ENCODE results near the gene GALM.
"Not testable (repeated sequence)": the region's sequence is repeated elsewhere in the genome, so short reads cannot be mapped to it uniquely, and the experiment has no call there.

GALM gene

DNA sequence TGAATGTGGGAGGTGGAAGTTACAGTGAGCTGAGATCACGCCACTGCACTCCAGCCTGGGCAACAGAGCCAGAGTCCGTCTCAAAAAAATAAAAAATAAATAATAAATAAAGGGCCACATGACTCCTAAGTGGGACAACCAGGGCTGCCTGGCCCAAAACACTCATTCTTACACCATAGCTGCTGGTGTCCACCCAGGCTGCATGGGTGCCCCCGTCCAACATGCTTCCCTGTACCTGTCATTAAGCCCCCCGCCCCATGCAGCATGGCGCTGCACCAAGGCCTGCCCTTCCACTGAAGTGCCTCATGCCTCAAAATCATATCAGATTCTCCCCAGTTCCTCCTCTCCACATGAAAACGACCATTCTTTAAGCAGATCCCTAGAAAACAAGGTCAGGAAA, 10.8 kb downstream of the GALM start:
- Histone ChIP-seq H3K27me3 (ENCODE audit: insufficient read depth, low read depth) (no peaks in the 10 kb centered on the region), H2AFZ (ENCODE audit: low read depth) (no peak overlapping the region), H3K27ac (no peak overlapping the region), H3K36me3 (ENCODE audit: insufficient read depth) (peaks cover 9% of the 10 kb centered on the region; the same call in 1 of the 2 replicates), H4K20me1 (ENCODE audit: insufficient read depth) (no peaks in the 10 kb centered on the region), H3K9ac (no peak overlapping the region), H3K4me2 (no peak overlapping the region), H3K4me3 (IDR thresholded peaks at IDR 0.05; ENCODE audit: insufficient read depth, low read depth, low read length) (no peak overlapping the region), H3K79me2 (ENCODE audit: insufficient read depth, low read depth) (peaks cover 19% of the 10 kb centered on the region; the same call in 1 of the 2 replicates), H3K4me1 (ENCODE audit: low read depth, poor library complexity, severe bottlenecking) (peaks cover 25% of the 10 kb centered on the region)
- TF ChIP-seq, protein P1, sequence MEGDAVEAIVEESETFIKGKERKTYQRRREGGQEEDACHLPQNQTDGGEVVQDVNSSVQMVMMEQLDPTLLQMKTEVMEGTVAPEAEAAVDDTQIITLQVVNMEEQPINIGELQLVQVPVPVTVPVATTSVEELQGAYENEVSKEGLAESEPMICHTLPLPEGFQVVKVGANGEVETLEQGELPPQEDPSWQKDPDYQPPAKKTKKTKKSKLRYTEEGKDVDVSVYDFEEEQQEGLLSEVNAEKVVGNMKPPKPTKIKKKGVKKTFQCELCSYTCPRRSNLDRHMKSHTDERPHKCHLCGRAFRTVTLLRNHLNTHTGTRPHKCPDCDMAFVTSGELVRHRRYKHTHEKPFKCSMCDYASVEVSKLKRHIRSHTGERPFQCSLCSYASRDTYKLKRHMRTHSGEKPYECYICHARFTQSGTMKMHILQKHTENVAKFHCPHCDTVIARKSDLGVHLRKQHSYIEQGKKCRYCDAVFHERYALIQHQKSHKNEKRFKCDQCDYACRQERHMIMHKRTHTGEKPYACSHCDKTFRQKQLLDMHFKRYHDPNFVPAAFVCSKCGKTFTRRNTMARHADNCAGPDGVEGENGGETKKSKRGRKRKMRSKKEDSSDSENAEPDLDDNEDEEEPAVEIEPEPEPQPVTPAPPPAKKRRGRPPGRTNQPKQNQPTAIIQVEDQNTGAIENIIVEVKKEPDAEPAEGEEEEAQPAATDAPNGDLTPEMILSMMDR (conservative IDR thresholded peaks at IDR 0.05; ENCODE audit: low read depth, low read length), result no peak

DNA sequence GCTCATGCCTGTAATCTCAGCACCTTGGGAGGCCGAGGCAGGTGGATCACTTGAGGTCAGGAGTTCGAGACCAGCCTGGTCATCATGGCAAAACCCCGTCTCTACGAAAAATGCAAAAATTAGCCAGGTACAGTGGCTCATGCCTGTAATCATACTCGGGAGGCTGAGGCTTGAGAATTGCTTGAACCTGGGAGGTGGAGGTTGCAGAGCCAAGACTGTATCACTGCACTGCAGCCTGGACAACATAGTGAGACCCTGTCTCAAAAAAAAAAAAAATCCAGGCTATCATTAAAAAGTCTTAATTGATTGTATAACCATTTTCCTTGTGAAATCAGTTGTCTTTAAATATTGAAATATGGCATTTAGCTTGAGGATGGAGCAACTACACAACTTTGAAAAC, 15.0 kb downstream of the GALM start:
- H3K4me1 ChIP-seq (ENCODE audit: low read depth, poor library complexity, severe bottlenecking), result peaks cover 23% of the 10 kb centered on the region
- not testable (repeated sequence) for H4K20me1 ChIP-seq (ENCODE audit: insufficient read depth); H3K27me3 ChIP-seq (ENCODE audit: insufficient read depth, low read depth); H3K36me3 ChIP-seq (ENCODE audit: insufficient read depth); H3K79me2 ChIP-seq (ENCODE audit: insufficient read depth, low read depth); H3K4me2 ChIP-seq; H3K9ac ChIP-seq; H3K4me3 ChIP-seq (IDR thresholded peaks at IDR 0.05; ENCODE audit: insufficient read depth, low read depth, low read length); H2AFZ ChIP-seq (ENCODE audit: low read depth); H3K27ac ChIP-seq

DNA sequence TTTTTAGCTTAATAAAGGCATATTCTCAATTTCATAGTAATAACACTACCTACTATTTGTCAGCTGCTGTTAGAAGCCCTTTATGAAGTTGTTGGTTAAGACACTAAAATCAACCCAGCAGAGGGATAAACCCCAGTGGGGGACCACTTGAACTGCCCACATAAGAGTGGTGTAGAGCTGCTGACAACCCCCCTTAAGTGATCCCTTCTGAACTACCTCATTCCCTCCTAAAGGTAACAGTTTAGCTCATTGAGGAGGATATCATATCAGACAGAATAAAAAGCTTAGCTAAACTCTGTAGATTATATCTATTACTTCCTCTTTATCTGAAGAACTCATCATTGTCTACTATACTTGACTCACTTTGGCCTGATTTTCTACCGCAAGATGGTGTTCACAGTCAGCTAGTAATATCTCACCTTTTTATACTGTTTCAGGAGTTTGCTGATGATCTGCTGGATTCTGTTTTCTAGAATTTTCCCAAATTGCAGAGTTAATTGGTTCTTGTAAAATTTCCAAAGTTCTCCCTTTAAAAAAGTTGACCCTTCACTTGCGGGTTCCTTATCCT, 16.2 kb downstream of the GALM start:
- H3K79me2 ChIP-seq (ENCODE audit: insufficient read depth, low read depth), result no peaks in the 10 kb centered on the region; the same call in 1 of the 2 replicates
- peaks cover 18% of the 10 kb centered on the region for H3K4me1 ChIP-seq (ENCODE audit: low read depth, poor library complexity, severe bottlenecking)
- no peak overlapping the region for H3K27ac ChIP-seq
- H2AFZ ChIP-seq (ENCODE audit: low read depth), result no peak overlapping the region
- no peak overlapping the region for H3K4me2 ChIP-seq
- no peaks in the 10 kb centered on the region for H4K20me1 ChIP-seq (ENCODE audit: insufficient read depth)
- H3K36me3 ChIP-seq (ENCODE audit: insufficient read depth), result peaks cover 9% of the 10 kb centered on the region; the same call in 1 of the 2 replicates
- H3K27me3 ChIP-seq (ENCODE audit: insufficient read depth, low read depth), result no peaks in the 10 kb centered on the region
- no peak overlapping the region for H3K4me3 ChIP-seq (IDR thresholded peaks at IDR 0.05; ENCODE audit: insufficient read depth, low read depth, low read length)
- TF ChIP-seq, protein P1 (conservative IDR thresholded peaks at IDR 0.05; ENCODE audit: low read depth, low read length), result no peak
- H3K9ac ChIP-seq, result no peak overlapping the region

DNA sequence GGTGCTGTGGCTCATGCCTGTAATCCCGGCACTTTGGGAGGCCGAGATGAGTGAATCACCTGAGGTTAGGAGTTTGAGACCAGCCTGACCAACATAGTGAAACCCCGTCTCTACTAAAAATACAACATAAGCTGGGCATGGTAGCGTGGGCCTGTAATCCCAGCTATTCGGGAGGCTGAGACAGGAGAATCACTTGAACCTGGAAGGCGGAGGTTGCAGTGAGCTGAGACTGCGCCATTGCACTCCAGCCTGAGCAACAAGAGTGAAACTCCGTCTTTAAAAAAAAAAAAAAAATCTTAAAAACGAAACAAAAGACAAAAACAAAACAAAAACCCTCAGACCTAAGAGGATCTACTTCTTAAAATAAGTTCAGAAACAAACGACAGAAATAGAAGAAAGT, 16.7 kb downstream of the GALM start:
- H3K27ac ChIP-seq; H4K20me1 ChIP-seq (ENCODE audit: insufficient read depth); H3K79me2 ChIP-seq (ENCODE audit: insufficient read depth, low read depth); H3K27me3 ChIP-seq (ENCODE audit: insufficient read depth, low read depth); H3K9ac ChIP-seq; H3K4me3 ChIP-seq (IDR thresholded peaks at IDR 0.05; ENCODE audit: insufficient read depth, low read depth, low read length); H3K4me2 ChIP-seq; H3K36me3 ChIP-seq (ENCODE audit: insufficient read depth); H2AFZ ChIP-seq (ENCODE audit: low read depth): not testable (repeated sequence)
- H3K4me1 ChIP-seq (ENCODE audit: low read depth, poor library complexity, severe bottlenecking), result peaks cover 13% of the 10 kb centered on the region

DNA sequence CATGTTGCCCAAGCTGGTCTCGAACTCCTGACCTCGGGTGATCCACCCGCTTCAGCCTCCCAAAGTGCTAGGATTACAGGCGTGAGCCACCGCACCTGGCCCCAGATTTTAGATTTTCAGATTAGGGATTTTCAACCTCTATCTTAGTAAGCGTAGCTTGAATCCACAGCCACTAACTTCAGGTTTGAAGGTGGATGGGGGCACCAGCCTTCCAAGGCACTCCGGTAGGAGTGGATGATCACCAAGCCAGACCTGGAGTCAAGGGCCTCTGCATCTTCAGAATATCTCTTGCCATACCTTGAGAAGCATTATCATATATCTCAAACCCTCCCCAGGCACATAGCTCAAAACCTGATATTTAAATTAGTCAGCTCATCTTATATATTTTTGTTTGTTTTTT, 17.9 kb downstream of the GALM start:
- Histone ChIP-seq H3K27ac (no peak overlapping the region), H3K79me2 (ENCODE audit: insufficient read depth, low read depth) (no peaks in the 10 kb centered on the region; the same call in 1 of the 2 replicates), H2AFZ (ENCODE audit: low read depth) (no peak overlapping the region), H4K20me1 (ENCODE audit: insufficient read depth) (no peaks in the 10 kb centered on the region), H3K9ac (no peak overlapping the region), H3K4me2 (no peak overlapping the region), H3K27me3 (ENCODE audit: insufficient read depth, low read depth) (no peaks in the 10 kb centered on the region), H3K36me3 (ENCODE audit: insufficient read depth) (peaks cover 9% of the 10 kb centered on the region; the same call in 1 of the 2 replicates), H3K4me1 (ENCODE audit: low read depth, poor library complexity, severe bottlenecking) (peaks cover 11% of the 10 kb centered on the region), H3K4me3 (IDR thresholded peaks at IDR 0.05; ENCODE audit: insufficient read depth, low read depth, low read length) (no peak overlapping the region)
- TF ChIP-seq, protein P1 (conservative IDR thresholded peaks at IDR 0.05; ENCODE audit: low read depth, low read length), result no peak
